Endothelial cell of umbilical vein (primary cell): ENCODE results near the gene KLK2. TPM values are rescaled to one million over a fixed set of nuclear protein-coding genes. Genes with fewer than 3 reads are reported as not detected.

Source experiments
- BruUV-seq: library from RNA; stranded (reverse); fragments of 400-500 nt; replicated peaks from 2 replicates; lab custom pipeline; 2021; lab: Mats Ljungman, UMichigan
- CTCF ChIA-PET: fragments of 300-600, 350-600 bp; sonication (Branson Sonifier 250); formaldehyde crosslinking; loops from one replicate; lab custom pipeline; 2021; ENCODE audit warnings: antibody characterized with exemption, inconsistent platforms; lab: Charles Lee
- POLR2A ChIA-PET: fragments of 300-600, 350-600 bp; sonication (Branson Sonifier 250); formaldehyde crosslinking; loops from one replicate; lab custom pipeline; 2021; ENCODE audit warnings: antibody characterized with exemption, inconsistent platforms; lab: Charles Lee
- DNase-seq: peaks from one replicate; pipeline ENCODE4 v3.0.0-alpha.2; 2011; ENCODE audit warnings: low read depth, low spot score
- FAIRE-seq: peaks from 2 replicates; lab custom pipeline; 2011; peaks lifted over from hg19 to GRCh38; lab: Jason Lieb, UNC
- H2AFZ ChIP-seq: 2 replicates; pipeline ENCODE4 v1.6.0; 2012; ENCODE audit warnings: low read depth, low read length, control low read depth, inconsistent platforms
- H3K27ac ChIP-seq: 2 replicates; pipeline ENCODE4 v1.5.1; 2011; ENCODE audit warnings: low read depth, mild to moderate bottlenecking, control low read depth, low read length, moderate library complexity; ENCODE audit not compliant: insufficient read depth
- H3K27me3 ChIP-seq, 2 experiments: 2 replicates each; pipeline versions ENCODE4 v1.6.0 to v1.6.1; 2011; ENCODE audit warnings: low read length in 2 of 2, mixed read lengths in 1 of 2; ENCODE audit not compliant: control insufficient read depth in 2 of 2, insufficient read depth in 2 of 2
- H3K36me3 ChIP-seq, 2 experiments: 2 replicates in 1 of 2; 3 replicates in 1 of 2; pipeline ENCODE4 v1.5.1; 2011; ENCODE audit warnings: low read length in 2 of 2, mild to moderate bottlenecking in 1 of 2, moderate library complexity in 1 of 2; ENCODE audit not compliant: control insufficient read depth in 2 of 2, insufficient read depth in 2 of 2; ENCODE audit errors: extremely low read depth in 1 of 2
- H3K4me1 ChIP-seq: 3 replicates; pipeline ENCODE4 v1.5.1; 2011; ENCODE audit warnings: mild to moderate bottlenecking, low read length; ENCODE audit not compliant: control insufficient read depth, insufficient read depth; ENCODE audit errors: extremely low read depth
- H3K4me2 ChIP-seq: 2 replicates; pipeline ENCODE4 v1.6.1; 2011; ENCODE audit warnings: low read length, control low read depth, mixed read lengths; ENCODE audit not compliant: insufficient read depth
- H3K4me3 ChIP-seq, 3 experiments: fragments of 200-600 bp in 1 of 3; sonication (generic), shearing (Covaris generic) in 1 of 3; replicated peaks in 1 of 3; 2 replicates each; pipeline ENCODE4 v1.5.1; 2011 to 2016; ENCODE audit warnings: control low read depth in 3 of 3, low read length in 3 of 3, mild to moderate bottlenecking in 2 of 3, inconsistent platforms in 1 of 3, low read depth in 1 of 3, moderate library complexity in 1 of 3; ENCODE audit not compliant: insufficient read depth in 1 of 3
- H3K79me2 ChIP-seq: 2 replicates; pipeline ENCODE4 v1.6.0; 2012; ENCODE audit warnings: low read length, inconsistent platforms; ENCODE audit not compliant: control insufficient read depth, insufficient read depth
- H3K9ac ChIP-seq: replicated peaks from 2 replicates; pipeline ENCODE3; 2011; ENCODE audit warnings: low read length, control low read depth; ENCODE audit not compliant: insufficient read depth; ENCODE audit errors: extremely low read depth
- H3K9me1 ChIP-seq: replicated peaks from 3 replicates; pipeline ENCODE4 v1.6.0; 2011; ENCODE audit warnings: mild to moderate bottlenecking, low read length; ENCODE audit not compliant: control insufficient read depth, insufficient read depth; ENCODE audit errors: extremely low read depth
- H3K9me3 ChIP-seq: replicated peaks from 2 replicates; pipeline ENCODE4 v1.5.1; 2012; ENCODE audit warnings: low read length, inconsistent platforms; ENCODE audit not compliant: control insufficient read depth, insufficient read depth
- H4K20me1 ChIP-seq: replicated peaks from 2 replicates; pipeline ENCODE3; 2011; ENCODE audit warnings: mild to moderate bottlenecking, low read length; ENCODE audit not compliant: control insufficient read depth, insufficient read depth; ENCODE audit errors: extremely low read depth
- CTCF ChIP-seq, 2 donors: IDR thresholded peaks; 1 replicate in 1 of 2; 2 replicates in 1 of 2; pipeline ENCODE4 v1.5.1; 2011; ENCODE audit warnings: low read length in 2 of 2, mild to moderate bottlenecking in 2 of 2, moderate library complexity in 2 of 2, control low read depth in 1 of 2, inconsistent platforms in 1 of 2, low read depth in 1 of 2; ENCODE audit not compliant: insufficient read depth in 1 of 2; ENCODE audit errors: extremely low read depth in 1 of 2
- EZH2 ChIP-seq: IDR thresholded peaks from 2 replicates; pipeline ENCODE4 v1.6.1; 2012; ENCODE audit warnings: borderline replicate concordance, low read depth, mild to moderate bottlenecking, moderate library complexity, low read length, inconsistent platforms; ENCODE audit not compliant: severe bottlenecking
- FOS ChIP-seq: IDR thresholded peaks from 2 replicates; pipeline ENCODE4 v1.6.1; 2011; ENCODE audit warnings: mild to moderate bottlenecking, low read length, moderate library complexity, borderline replicate concordance; ENCODE audit not compliant: insufficient read depth
- GATA2 ChIP-seq: IDR thresholded peaks from 2 replicates; pipeline ENCODE4 v1.7.0; 2011; ENCODE audit warnings: low read depth, mild to moderate bottlenecking, moderate library complexity, mixed read lengths, low read length; ENCODE audit not compliant: insufficient read length, insufficient read depth
- JUN ChIP-seq: IDR thresholded peaks from 2 replicates; pipeline ENCODE4 v1.6.1; 2011; ENCODE audit warnings: borderline replicate concordance, low read depth; ENCODE audit not compliant: insufficient read length, insufficient read depth
- MYC ChIP-seq: IDR thresholded peaks from one replicate; pipeline ENCODE4 v1.6.1; 2011; ENCODE audit warnings: mild to moderate bottlenecking, low read depth, low read length
- POLR2A ChIP-seq: IDR thresholded peaks from 2 replicates; pipeline ENCODE4 v1.6.1; 2012; ENCODE audit warnings: low read depth, mild to moderate bottlenecking, control low read depth, low read length
- POLR2AphosphoS5 ChIP-seq: IDR thresholded peaks from 2 replicates; pipeline ENCODE4 v1.6.1; 2012; ENCODE audit warnings: low read depth, mild to moderate bottlenecking, control low read depth, low read length, moderate library complexity; ENCODE audit not compliant: insufficient read depth
- dilution Hi-C: fragments of 300-500 bp; cut with MboI; formaldehyde crosslinking; loops from one replicate; pipeline ENCODE4 v1.15.0; 2019; ENCODE audit warnings: low sequenced_read_pairs; ENCODE audit not compliant: extremely low pct_ligation_motif_present
- intact Hi-C: fragments of 100-400 bp; cut with micrococcal nuclease; formaldehyde crosslinking; loops from one replicate; pipeline ENCODE4 v1.10.0; 2022
- polyA plus RNA-seq, 4 experiments: library from polyadenylated mRNA; depleted of rRNA in 3 of 4; stranded (reverse) in 3 of 4; unstranded in 1 of 4; fragments of >200 nt; gene quantifications; 2 replicates each; pipeline versions ENCODE4 v1.2.1 to v1.2.3, GENCODE V29; 2011 to 2012; ENCODE audit warnings: missing spikeins in 1 of 4
- total RNA-seq: library from RNA; stranded (reverse); gene quantifications from 2 replicates; pipeline ENCODE4 v1.2.3, GENCODE V29; 2021
- TF ChIP-seq, protein P1 (sequence below): IDR thresholded peaks from 2 replicates; pipeline ENCODE4 v1.6.1; 2011; ENCODE audit not compliant: insufficient read depth, insufficient read length

Gene KLK2
- total and polyA plus RNA-seq, 2 donors (not counting 3 experiments of a cell fraction or from before 2014, with no cell fraction given) = not detected

- BruUV-seq = no TSS peak
- Histone ChIP-seq H3K4me1 (no peaks in the 10 kb centered on the region), H3K9me3 (no peaks in the 10 kb centered on the region), H3K27me3 (no peaks in the 10 kb centered on the region), H3K4me3 (no peak overlapping the region), H4K20me1 (no peaks in the 10 kb centered on the region), H3K36me3 (no peaks in the 10 kb centered on the region), H3K9me1 (no peaks in the 10 kb centered on the region), H3K79me2 (no peaks in the 10 kb centered on the region), H3K9ac (no peak overlapping the region), H3K4me2 (no peak overlapping the region), H2AFZ (no peak overlapping the region), H3K27ac (no peak overlapping the region)
- DNase-seq (no peak), FAIRE-seq (no peak)
- TF ChIP-seq POLR2AphosphoS5 = no peak
- TF ChIP-seq, protein P1, sequence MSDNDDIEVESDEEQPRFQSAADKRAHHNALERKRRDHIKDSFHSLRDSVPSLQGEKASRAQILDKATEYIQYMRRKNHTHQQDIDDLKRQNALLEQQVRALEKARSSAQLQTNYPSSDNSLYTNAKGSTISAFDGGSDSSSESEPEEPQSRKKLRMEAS = no peak
- TF ChIP-seq GATA2 = no peak
- TF ChIP-seq POLR2A = no peak
- no peak for TF ChIP-seq JUN
- no peak for TF ChIP-seq FOS
- no peak for TF ChIP-seq MYC
- TF ChIP-seq EZH2 = no peak
- ChIA-PET POLR2A (no interaction called here), CTCF (no interaction called here)
- dilution Hi-C loops (no loop called here), intact Hi-C loops (no loop called here)
Observed at GRCh38 chr19:50843205-50843604, 30.0 kb upstream of the KLK2 start.

DNA sequence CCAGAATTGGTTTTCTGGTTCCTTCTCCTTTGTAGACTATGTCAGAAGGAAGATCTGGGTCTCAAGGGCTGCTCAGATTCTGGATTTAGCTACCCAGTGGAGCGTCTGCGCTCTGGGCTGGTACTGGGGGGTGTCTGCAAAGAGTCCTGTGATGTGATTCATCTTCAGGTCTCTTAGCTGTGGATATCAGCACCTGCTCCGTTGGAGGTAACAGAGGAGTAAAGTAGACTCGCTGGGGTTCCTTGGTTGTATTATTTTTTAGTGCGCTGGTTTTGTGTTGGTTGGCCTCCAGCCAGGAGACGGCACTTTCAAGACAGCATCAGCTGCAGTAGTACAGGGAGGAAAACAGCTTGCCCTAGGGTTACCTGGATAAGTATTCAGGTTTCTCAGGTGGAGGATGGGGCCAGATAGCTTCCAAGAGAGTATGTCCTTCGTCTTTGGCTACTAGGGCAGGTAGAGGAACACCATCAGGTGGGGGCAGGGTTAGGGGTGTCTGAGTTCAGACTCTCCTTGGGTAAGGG, 29.5 kb upstream of the KLK2 start:
- no peak for TF ChIP-seq CTCF (IDR thresholded peaks at IDR 0.05; ENCODE audit: extremely low read depth in 1 of 2, insufficient read depth in 1 of 2, low read depth in 1 of 2, low read length in 2 of 2)
- TF ChIP-seq POLR2A = no peak
- no peak for TF ChIP-seq MYC
- no peak for TF ChIP-seq GATA2
- TF ChIP-seq JUN = no peak
- no peak for TF ChIP-seq FOS
- TF ChIP-seq EZH2 = no peak
- no peak for TF ChIP-seq POLR2AphosphoS5
- TF ChIP-seq, protein P1 = no peak
- Histone ChIP-seq H3K27me3 (no peaks in the 10 kb centered on the region), H3K4me1 (no peaks in the 10 kb centered on the region), H4K20me1 (no peaks in the 10 kb centered on the region), H3K36me3 (no peaks in the 10 kb centered on the region), H3K9me1 (no peaks in the 10 kb centered on the region), H3K4me2 (no peak overlapping the region), H2AFZ (no peak overlapping the region), H3K9ac (no peak overlapping the region), H3K9me3 (no peaks in the 10 kb centered on the region), H3K27ac (no peak overlapping the region), H3K79me2 (no peaks in the 10 kb centered on the region), H3K4me3 (no peak overlapping the region)
- BruUV-seq = no TSS peak
- dilution Hi-C loops = no loop called here
- ChIA-PET CTCF (no interaction called here), POLR2A (no interaction called here)
- DNase-seq (no peak), FAIRE-seq (no peak)
- intact Hi-C loops = no loop called here
